Measurements from ENCODE around the gene RGL4.

The RGL4 gene

DNA sequence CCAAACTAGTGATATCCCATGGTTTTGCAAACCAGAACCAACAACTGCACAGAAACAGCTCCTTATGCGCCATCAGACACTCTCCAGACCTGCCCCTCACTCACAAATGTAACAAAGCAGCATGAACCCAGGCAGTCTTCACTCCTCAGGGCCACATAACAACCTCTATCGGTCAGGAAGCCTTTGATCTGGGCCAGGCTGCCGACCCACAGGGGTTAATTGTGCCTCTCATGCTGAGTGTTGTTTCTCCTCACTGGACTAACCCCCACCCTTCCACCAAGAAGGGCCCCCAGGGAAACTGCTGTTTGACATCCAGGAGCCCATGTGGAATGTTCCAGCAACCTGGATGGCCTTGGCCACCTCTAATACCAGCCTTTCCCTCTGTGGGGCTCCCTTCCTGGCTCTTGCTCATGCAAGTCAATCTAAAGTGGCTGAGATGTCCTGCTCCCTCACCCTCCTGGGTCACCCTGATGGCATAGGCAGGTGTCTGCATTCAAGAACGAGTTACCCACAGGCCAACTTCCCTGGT lies 7.9 kb upstream of the RGL4 start:
- TF ChIP-seq, protein P1, sequence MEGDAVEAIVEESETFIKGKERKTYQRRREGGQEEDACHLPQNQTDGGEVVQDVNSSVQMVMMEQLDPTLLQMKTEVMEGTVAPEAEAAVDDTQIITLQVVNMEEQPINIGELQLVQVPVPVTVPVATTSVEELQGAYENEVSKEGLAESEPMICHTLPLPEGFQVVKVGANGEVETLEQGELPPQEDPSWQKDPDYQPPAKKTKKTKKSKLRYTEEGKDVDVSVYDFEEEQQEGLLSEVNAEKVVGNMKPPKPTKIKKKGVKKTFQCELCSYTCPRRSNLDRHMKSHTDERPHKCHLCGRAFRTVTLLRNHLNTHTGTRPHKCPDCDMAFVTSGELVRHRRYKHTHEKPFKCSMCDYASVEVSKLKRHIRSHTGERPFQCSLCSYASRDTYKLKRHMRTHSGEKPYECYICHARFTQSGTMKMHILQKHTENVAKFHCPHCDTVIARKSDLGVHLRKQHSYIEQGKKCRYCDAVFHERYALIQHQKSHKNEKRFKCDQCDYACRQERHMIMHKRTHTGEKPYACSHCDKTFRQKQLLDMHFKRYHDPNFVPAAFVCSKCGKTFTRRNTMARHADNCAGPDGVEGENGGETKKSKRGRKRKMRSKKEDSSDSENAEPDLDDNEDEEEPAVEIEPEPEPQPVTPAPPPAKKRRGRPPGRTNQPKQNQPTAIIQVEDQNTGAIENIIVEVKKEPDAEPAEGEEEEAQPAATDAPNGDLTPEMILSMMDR (IDR thresholded peaks at IDR 0.05; ENCODE audit: low read depth, low read length, missing control alignments) = no peak
- no peak overlapping the region for H3K4me3 ChIP-seq (ENCODE audit: low read depth, low read length)
- no peak for DNase-seq (ENCODE audit: low read depth)

GRCh38 chr22:23683545-23683944 lies 7.3 kb upstream of the RGL4 start:
- H3K4me3 ChIP-seq (ENCODE audit: low read depth, low read length) = no peak overlapping the region
- TF ChIP-seq, protein P1 (IDR thresholded peaks at IDR 0.05; ENCODE audit: low read depth, low read length, missing control alignments) = no peak
- no peak for DNase-seq (ENCODE audit: low read depth)

DNA sequence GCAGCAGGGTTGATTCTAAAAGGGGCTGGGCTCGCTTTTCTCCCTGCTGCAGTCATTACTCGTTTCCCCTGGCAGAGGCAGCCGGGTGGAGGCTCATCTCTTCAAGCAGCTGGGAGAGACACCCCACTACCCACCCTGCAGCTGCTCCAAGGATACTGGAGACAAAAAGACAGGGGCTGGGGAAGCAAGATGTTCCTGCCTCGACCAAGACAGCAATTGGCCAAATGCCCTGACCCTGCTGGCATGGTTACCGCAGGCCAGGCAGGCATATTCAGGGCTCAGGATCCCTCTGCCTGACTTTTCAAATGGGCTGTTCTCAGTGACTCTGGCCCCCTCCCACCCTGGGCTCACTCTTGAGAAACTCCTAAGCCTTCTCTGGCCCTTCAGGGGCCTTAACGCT lies 6.8 kb upstream of the RGL4 start:
- TF ChIP-seq, protein P1 (IDR thresholded peaks at IDR 0.05; ENCODE audit: low read depth, low read length, missing control alignments) = no peak

DNA sequence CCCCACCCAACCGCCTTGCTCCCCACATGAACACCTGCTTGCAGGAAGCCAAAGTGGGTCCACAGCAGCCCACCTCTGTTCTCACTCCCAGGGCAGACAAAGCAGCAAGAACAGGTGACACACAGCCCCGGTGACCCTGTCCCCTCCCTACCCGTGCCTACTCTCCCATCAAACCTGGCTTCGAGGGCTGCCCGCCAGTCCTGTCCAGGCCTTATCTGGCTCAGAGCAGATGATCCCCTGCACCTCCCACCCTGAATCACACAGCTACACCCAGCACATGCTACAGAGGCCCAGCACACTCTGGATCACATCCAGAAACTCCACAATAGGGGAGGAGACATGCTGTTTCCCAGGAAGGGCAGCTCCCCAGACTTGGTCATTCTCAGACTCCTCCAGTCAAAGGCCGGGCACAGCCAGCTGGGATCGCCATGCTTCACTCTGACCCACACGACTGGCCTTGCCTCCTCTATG lies 6.2 kb upstream of the RGL4 start:
- no peak overlapping the region for H3K4me3 ChIP-seq (ENCODE audit: low read depth, low read length)
- TF ChIP-seq, protein P1 (IDR thresholded peaks at IDR 0.05; ENCODE audit: low read depth, low read length, missing control alignments) = no peak
- DNase-seq (ENCODE audit: low read depth) = no peak

More for the DNA sequence above, 6.8 kb upstream of the RGL4 start:
- H3K4me3 ChIP-seq (ENCODE audit: low read depth, low read length) = no peak overlapping the region
- DNase-seq (ENCODE audit: low read depth) = no peak

- TF ChIP-seq, protein P1 (IDR thresholded peaks at IDR 0.05; ENCODE audit: low read depth, low read length, missing control alignments) = no peak
- DNase-seq (ENCODE audit: low read depth) = no peak
- no peak overlapping the region for H3K4me3 ChIP-seq (ENCODE audit: low read depth, low read length)
Measured at GRCh38 chr22:23685205-23685784, 5.5 kb upstream of the RGL4 start.

- TF ChIP-seq, protein P1 (IDR thresholded peaks at IDR 0.05; ENCODE audit: low read depth, low read length, missing control alignments) = no peak
Measured at GRCh38 chr22:23686416-23687024, 4.3 kb upstream of the RGL4 start.

More at GRCh38 chr22:23686416-23687024, 4.3 kb upstream of the RGL4 start:
- no peak overlapping the region for H3K4me3 ChIP-seq (ENCODE audit: low read depth, low read length)
- no peak for DNase-seq (ENCODE audit: low read depth)
